HG03039 (cell line): Measurements from ENCODE around the gene IDH2.

Experiments used
- ATAC-seq: cut with Tn5 transposase; IDR thresholded peaks from one replicate; pipeline ENCODE4 v1.9.1; 2021; ENCODE audit warnings: mild to moderate bottlenecking, moderate library complexity; ENCODE audit not compliant: unreplicated experiment

IDH2 gene

DNA sequence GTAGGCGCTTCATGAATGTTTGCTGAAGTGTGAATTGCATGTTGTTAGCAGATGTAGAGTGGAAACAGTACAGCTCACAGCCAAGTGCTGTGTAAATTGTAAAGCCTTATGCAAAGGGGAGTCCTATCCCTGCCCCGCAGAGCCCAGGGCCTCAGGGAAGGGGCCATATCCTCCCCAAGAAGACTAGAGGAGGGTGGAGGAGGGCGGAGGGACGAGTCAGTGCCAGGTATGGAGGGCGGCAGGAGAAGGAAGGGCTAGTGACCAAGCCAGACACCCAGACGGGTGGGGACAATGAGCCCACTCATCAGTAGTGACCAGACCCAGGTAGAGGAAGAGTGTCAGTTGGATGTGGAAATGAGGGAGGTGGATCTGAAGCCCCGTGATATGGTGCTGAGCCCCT is 56.0 kb downstream of the IDH2 start:
- no peak for ATAC-seq

DNA sequence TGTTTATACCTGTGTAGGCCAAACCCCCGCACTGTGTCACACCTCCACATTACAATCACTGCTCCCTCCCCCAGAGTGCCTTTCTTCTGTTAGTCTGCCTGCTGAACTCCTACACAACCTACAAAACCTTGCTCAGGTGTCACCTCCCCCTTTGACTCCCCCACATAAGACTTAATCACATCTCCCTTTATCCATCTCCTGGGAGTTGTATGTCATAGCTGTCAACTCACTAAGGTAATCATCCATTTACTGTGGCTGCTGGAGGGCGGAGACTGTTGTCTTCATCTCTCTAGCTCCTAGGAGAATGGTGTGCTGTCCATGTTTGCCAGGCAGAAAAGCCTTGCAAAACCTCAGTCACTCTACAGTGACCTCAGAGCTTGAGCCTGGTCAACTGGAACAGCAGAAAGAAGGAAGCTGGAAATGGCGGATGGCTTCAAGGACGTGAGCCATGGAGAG is 57.3 kb downstream of the IDH2 start:
- ATAC-seq: no peak

- no peak for ATAC-seq
These were observed 58.1 kb downstream of the IDH2 start for GRCh38 chr15:90044191-90044590.

DNA sequence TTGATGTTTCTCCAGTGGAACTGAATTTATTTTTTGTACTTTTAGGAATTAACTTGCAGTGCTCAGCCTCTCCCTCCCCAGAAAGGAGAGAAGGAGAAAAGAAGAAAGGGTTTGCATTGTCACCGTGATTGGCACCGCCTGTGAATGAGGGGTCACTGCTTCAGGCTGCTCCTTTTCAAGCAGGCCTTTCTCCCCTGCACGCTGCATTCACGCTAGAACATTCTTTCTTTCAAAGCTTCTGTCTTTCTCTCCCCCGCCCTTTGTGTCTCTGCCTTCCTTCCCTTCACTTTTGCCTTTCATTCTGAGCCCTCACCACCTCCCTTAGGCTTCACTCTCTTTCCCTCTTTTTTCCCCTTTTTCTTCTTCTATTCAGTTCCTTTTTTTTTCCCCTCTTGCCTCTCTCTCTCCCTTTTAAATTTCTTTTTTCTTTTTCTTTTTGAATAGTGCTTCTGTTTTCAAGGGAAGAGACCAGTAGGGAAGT is 58.7 kb downstream of the IDH2 start:
- no peak for ATAC-seq

DNA sequence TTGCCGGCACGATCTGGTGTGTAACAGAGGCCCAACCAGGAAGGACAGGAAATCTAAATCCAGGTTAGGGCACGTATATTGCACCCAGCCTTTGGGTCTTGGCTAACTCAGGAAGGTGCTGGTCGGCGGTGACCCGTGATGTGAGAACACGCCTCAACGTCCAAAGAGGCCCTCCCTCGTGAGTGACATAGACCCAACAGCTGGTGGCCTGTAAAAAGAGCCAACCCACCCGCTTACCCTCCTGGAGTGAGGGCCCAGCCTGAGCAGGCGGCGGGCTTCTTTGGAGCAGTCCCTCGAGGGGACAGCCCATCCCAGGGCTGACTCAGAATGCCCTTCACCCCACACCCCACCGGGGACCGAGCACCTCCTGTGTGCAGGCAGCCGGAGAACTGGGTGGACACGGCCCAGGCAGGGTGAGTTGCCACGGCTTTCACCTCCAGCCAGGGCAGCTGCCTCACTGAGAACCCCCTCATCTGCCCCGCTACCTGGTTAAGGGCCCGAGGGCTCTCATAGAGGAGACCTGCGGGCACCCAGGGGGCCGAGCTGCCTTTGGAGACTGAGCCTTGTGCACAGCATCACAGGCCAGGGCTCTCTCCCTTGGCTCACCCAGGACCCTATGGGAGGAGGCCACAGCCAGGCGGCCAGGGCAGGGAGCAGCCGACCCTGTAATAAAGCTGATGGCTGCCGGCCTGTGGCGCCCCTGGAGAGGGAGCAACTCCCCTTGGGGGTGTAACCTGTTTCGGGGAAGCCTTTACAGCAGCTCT is 59.3 kb downstream of the IDH2 start:
- ATAC-seq: no peak

DNA sequence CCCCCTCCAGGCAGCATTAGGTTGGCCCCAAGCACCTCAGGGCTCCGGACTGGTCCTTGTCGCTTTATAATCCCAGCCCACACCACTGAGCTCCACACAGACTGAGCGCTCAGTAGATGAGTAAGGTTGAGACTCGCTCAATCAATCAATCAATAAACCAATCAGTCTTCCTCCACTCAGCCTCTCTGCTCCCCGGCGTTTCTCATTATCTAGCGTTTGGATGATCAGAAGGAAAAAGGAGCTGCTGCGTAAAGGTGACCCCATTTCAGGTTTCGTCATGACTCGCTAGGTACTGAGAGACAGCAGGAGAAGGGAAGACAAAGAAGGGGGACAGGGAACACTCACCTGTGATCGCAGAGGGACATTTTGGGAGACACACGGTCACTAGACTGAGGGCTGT is 59.9 kb downstream of the IDH2 start:
- no peak for ATAC-seq

DNA sequence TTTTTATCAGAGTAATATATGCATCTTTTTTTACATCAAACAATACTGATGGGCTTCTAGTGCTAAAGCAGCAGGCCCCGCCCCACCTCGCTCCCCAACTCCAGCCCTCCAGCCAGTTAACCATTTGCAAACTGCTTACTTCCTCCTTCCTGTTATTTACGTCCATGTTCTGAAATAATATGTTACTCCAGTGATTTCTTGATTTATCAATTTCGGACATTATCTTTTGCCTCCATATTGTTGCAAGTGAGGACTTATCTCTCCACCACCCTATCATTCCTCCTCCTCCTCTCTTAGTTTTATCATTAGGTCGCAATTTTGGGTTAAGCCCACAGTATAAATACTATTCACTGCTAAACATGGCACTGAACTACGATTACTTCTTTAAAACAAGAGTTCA is 61.6 kb downstream of the IDH2 start:
- no peak for ATAC-seq

DNA sequence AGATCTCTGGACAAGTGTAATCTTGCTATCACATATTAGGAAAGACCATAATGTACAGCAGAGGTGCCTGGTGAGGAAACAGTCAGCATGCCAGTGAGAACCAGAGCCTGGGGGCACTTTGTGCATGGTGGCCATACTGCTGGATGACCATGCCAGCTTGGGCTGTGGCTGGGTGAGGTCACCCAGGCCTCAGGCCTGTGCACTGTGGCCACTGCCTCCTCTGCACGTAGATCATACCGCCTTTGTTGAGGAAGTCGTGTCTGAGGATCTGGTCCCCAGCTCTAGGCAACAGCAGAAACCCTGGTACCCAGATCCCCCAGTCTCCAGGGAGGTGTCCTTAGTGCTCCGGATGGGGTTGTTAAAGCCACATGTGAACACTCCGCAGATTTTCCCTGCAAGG is 62.3 kb downstream of the IDH2 start:
- ATAC-seq: no peak

- ATAC-seq: no peak
These were observed 63.6 kb downstream of the IDH2 start for GRCh38 chr15:90038632-90039095.

DNA sequence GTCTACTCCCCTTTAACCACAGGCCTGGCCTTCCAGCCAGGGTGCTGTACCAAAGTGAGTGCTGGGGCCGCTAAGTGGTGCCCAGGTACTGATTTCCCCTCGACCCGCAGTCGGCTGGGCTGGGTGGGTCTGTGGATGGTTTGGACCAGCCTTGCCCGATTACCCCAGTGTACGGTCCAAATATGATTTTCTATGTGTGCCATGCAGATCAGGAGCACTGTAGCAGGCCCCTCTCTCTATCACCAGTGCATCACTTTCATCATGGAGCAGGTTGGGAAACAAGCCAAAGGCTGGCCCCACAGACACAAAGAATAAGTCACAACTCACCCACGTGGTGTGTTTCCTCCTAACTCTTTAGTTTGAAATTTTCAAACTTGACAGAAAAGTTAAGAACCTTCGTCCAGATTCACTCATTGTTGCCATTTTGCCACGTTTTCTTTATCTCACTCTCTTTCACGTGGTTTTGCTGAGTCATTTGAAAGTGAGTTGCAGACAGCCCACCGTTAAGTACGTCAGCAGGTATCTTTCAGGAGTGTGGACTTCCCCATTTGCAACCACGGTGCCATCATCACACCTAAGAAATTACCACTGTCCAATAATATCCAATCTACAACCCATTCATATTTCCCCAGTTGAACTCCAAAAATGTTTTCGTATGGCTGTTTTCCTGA is 64.2 kb downstream of the IDH2 start:
- ATAC-seq: peak; percentile 46

- no peak for ATAC-seq
These were observed 64.8 kb downstream of the IDH2 start for GRCh38 chr15:90037511-90037860.

- no peak for ATAC-seq
These were observed 65.3 kb downstream of the IDH2 start for GRCh38 chr15:90036806-90037510.

- no peak for ATAC-seq
These were observed 65.9 kb downstream of the IDH2 start for GRCh38 chr15:90036343-90036742.

GRCh38 chr15:90035840-90036230 is 66.4 kb downstream of the IDH2 start:
- no peak for ATAC-seq

DNA sequence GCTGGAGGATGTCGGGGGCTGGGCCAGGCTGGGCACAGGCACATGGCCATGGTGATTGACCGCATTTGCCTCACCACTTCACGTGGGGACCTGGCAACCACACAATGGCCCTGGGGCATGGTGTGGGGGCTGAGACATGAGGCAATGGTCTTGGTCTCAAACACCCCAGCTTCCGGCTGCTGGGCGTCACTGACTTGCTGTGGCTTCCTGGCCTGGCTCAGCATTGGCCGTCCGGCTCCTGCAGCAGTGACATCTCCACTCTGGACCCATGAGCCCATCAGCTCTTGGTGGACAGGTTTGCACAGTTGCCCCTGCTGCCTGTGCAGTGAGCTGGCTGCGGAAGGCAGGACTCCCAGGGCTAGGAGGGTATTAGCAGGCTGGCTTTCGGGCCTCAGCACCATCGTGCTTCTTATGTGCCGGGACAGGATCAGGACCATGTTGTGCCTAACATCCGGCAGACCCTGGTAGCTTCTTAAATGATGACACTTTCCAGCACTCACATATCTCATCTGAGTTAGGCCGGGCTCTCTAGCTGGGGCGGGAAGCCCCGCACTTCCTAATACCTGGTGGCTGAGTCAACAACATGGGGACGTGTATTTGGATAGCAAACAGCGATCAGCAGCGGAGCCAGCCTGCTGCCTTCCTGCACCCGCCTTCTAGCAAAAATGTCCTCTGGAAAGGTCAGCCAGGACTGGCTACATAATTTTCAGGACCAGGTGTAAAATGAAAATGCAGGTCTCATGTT is 67.0 kb downstream of the IDH2 start:
- no peak for ATAC-seq

- ATAC-seq: no peak
These were observed 68.8 kb downstream of the IDH2 start for GRCh38 chr15:90033448-90033847.
